ENCODE results near the gene TH.

Gene TH

DNA sequence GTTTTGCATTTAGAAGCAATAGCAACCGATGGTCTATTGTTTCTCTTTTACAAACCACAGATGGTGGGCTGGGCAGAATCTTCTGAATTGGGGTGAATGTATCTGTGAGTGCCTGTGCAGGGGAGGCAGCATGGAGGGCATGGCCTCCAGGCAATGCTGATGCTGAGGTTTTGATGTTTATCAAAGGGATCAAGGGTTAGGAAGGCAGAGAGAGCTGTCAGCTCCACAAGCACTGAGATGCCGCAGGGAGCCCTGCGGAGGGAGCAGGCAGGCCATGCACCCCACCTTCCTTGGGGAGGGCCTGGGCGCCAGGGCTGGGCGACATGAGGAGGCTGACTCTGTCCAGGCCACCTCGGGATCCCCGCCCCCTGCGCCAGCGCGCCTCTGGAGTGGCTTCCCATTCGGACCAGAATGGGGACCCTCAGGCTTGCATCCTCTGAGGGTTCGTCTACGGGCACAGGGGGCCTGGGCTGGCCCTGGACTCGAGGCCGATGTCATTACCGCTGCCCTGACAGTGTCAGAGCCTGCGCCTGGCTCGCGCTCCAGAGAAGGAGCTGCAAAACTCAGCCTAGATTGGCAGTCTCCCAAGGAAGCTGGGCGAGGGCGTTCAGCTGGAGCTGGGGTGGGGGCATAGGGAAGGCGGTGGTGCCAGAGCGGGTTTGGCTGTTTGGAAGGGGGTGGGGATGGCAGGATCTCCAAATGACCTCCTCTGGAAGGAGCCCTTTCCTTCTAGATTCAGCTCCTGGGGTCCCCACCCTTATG is 13.9 kb upstream of the TH start:
- intact Hi-C loops (cut with DNase I; ENCODE audit: low total_unique reads): no loop called here
- no peaks in the 10 kb centered on the region for H3K4me1 ChIP-seq
- no peaks in the 10 kb centered on the region for H3K9me3 ChIP-seq
- no peak overlapping the region for H3K4me3 ChIP-seq
- TF ChIP-seq, protein P1, sequence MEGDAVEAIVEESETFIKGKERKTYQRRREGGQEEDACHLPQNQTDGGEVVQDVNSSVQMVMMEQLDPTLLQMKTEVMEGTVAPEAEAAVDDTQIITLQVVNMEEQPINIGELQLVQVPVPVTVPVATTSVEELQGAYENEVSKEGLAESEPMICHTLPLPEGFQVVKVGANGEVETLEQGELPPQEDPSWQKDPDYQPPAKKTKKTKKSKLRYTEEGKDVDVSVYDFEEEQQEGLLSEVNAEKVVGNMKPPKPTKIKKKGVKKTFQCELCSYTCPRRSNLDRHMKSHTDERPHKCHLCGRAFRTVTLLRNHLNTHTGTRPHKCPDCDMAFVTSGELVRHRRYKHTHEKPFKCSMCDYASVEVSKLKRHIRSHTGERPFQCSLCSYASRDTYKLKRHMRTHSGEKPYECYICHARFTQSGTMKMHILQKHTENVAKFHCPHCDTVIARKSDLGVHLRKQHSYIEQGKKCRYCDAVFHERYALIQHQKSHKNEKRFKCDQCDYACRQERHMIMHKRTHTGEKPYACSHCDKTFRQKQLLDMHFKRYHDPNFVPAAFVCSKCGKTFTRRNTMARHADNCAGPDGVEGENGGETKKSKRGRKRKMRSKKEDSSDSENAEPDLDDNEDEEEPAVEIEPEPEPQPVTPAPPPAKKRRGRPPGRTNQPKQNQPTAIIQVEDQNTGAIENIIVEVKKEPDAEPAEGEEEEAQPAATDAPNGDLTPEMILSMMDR (IDR thresholded peaks at IDR 0.05): no peak
- H3K27me3 ChIP-seq: peaks cover 0 to 85% of the 10 kb centered on the region in 2 donors
- H3K27ac ChIP-seq: no peak overlapping the region
- DNase-seq: no peak
- H3K36me3 ChIP-seq: no peaks in the 10 kb centered on the region

DNA sequence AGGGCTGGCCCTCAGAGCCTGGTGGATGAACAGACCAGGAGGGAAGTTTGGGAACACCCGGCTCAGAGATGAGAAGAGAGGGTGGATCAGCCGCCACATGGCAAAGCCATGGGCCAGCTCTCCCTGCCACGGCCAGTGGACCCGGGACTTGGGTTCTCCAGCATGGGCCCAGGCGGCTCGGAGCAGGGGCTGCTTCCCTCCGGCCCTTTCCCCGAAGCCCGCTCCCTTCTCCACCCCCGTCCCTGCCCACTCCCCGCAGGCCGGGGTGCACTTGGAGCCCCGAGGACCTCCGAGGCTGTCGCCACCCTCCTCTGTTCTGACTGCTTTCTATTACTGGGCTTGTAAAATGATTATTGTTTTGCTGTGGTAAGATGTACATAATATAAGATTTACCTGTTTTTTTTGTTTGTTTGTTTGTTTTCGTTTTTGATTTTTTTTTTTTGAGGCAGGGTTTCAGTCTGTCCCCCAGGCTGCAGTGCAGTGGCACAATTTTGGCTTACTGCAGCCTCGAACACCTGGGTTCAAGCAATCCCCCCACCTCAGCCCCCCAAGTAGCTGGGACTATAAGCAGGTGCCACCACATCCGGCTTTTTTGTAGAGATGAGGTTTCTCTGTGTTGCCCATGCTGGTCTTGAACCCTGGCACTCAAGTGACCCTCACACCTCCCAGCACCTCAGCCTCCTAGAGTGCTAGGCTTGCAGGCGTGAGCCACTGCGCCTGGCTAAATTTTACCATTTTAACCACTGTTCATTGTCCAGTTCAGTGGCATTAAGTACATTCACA is 11.3 kb upstream of the TH start:
- no peak overlapping the region for H3K27ac ChIP-seq
- no peak overlapping the region for H3K4me3 ChIP-seq
- DNase-seq: no peak
- H3K27me3 ChIP-seq: peaks cover 0 to 84% of the 10 kb centered on the region in 2 donors
- no peaks in the 10 kb centered on the region for H3K4me1 ChIP-seq
- intact Hi-C loops (cut with DNase I; ENCODE audit: low total_unique reads): no loop called here
- TF ChIP-seq, protein P1 (IDR thresholded peaks at IDR 0.05): no peak
- no peaks in the 10 kb centered on the region for H3K9me3 ChIP-seq
- H3K36me3 ChIP-seq: no peaks in the 10 kb centered on the region

- Histone ChIP-seq H3K4me3 (no peak overlapping the region), H3K27me3 (peaks cover 0 to 83% of the 10 kb centered on the region in 2 donors), H3K9me3 (no peaks in the 10 kb centered on the region), H3K36me3 (no peaks in the 10 kb centered on the region), H3K27ac (no peak overlapping the region), H3K4me1 (no peaks in the 10 kb centered on the region)
- intact Hi-C loops (cut with DNase I; ENCODE audit: low total_unique reads): no loop called here
- DNase-seq: no peak
- TF ChIP-seq, protein P1 (IDR thresholded peaks at IDR 0.05): no peak
Observed at GRCh38 chr11:2182075-2182474, 10.5 kb upstream of the TH start.

DNA sequence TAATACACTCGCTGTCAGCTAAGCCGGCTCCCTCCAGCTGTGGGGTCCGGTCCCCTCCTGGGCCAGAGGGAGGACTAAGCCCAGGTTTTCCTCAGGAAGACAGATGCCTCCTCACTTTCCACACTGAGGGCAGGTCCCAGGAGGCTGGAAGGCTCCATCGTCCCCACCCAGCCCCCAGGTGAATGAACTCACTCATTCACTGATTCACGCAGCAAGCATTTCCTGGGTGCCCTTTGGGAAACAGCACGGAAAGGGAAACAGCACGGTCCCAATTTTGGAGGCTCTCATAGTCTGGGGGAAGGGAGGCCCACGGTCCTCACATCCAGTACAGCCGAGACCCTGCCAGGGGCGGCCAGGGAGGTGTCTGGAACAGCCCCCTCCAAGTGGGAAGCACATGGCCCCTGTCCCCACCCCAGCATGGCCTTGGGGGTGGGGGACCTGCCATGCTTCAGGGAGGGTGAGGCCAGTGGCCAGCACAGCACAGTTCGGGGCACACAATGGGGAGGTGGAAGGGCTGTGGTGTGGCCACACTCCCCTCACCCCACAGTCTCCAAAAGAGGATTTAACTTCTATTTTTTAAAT is 9.3 kb upstream of the TH start:
- TF ChIP-seq, protein P1 (IDR thresholded peaks at IDR 0.05): no peak
- Histone ChIP-seq H3K27me3 (peaks cover 0 to 75% of the 10 kb centered on the region in 2 donors), H3K4me3 (no peak overlapping the region), H3K9me3 (no peaks in the 10 kb centered on the region), H3K4me1 (no peaks in the 10 kb centered on the region), H3K27ac (no peak overlapping the region), H3K36me3 (no peaks in the 10 kb centered on the region)
- DNase-seq: no peak
- intact Hi-C loops (cut with DNase I; ENCODE audit: low total_unique reads): no loop called here

GRCh38 chr11:2180347-2180746 is 8.7 kb upstream of the TH start:
- H3K27ac ChIP-seq: no peak overlapping the region
- no peak for DNase-seq
- intact Hi-C loops (cut with DNase I; ENCODE audit: low total_unique reads): no loop called here

More at GRCh38 chr11:2180347-2180746, 8.7 kb upstream of the TH start:
- Histone ChIP-seq H3K36me3 (no peaks in the 10 kb centered on the region), H3K9me3 (no peaks in the 10 kb centered on the region), H3K27me3 (peaks cover 0 to 74% of the 10 kb centered on the region in 2 donors), H3K4me3 (no peak overlapping the region), H3K4me1 (no peaks in the 10 kb centered on the region)
- TF ChIP-seq, protein P1 (IDR thresholded peaks at IDR 0.05): no peak
